ENCODE measurements around the gene DNAJA2.
A peak's percentile ranks its signal among the peaks of the same experiment; 100 is the strongest.

DNAJA2 gene

GRCh38 chr16:46927273-46927672 is 46.2 kb downstream of the DNAJA2 start:
- DNase-seq (ENCODE audit: low read depth in 2 of 2): no peak

GRCh38 chr16:46926470-46927225 is 46.8 kb downstream of the DNAJA2 start:
- DNase-seq (ENCODE audit: low read depth in 2 of 2): no peak

- DNase-seq (ENCODE audit: low read depth in 2 of 2): no peak
Observed at GRCh38 chr16:46924402-46924801, 49.1 kb downstream of the DNAJA2 start.

- DNase-seq (ENCODE audit: low read depth in 2 of 2): no peak
Observed at GRCh38 chr16:46923513-46924295, 49.8 kb downstream of the DNAJA2 start.

- no peak for DNase-seq (ENCODE audit: low read depth in 2 of 2)
Observed at GRCh38 chr16:46922239-46922638, 51.2 kb downstream of the DNAJA2 start.

GRCh38 chr16:46920402-46921068 is 52.9 kb downstream of the DNAJA2 start:
- DNase-seq (ENCODE audit: low read depth in 2 of 2): no peak

- DNase-seq (ENCODE audit: low read depth in 2 of 2): no peak
Observed at GRCh38 chr16:46918905-46919792, 54.3 kb downstream of the DNAJA2 start.

GRCh38 chr16:46918400-46918799 is 55.1 kb downstream of the DNAJA2 start:
- no peak for DNase-seq (ENCODE audit: low read depth in 2 of 2)

GRCh38 chr16:46916980-46917379 is 56.5 kb downstream of the DNAJA2 start:
- no peak for DNase-seq (ENCODE audit: low read depth in 2 of 2)

- DNase-seq (ENCODE audit: low read depth in 2 of 2): no peak
Observed at GRCh38 chr16:46915483-46916025, 57.9 kb downstream of the DNAJA2 start.

- no peak for DNase-seq (ENCODE audit: low read depth in 2 of 2)
Observed at GRCh38 chr16:46914556-46915201, 58.8 kb downstream of the DNAJA2 start.

GRCh38 chr16:46911650-46912049 is 61.8 kb downstream of the DNAJA2 start:
- no peak for DNase-seq (ENCODE audit: low read depth in 2 of 2)

- DNase-seq (ENCODE audit: low read depth in 2 of 2): no peak
Observed at GRCh38 chr16:46911038-46911437, 62.4 kb downstream of the DNAJA2 start.

GRCh38 chr16:46908540-46909372 is 64.7 kb downstream of the DNAJA2 start:
- DNase-seq (ENCODE audit: low read depth in 2 of 2): peak; percentile 17 to 43

GRCh38 chr16:46907061-46907774 is 66.3 kb downstream of the DNAJA2 start:
- no peak for DNase-seq (ENCODE audit: low read depth in 2 of 2)

GRCh38 chr16:46906360-46907060 is 67.0 kb downstream of the DNAJA2 start:
- DNase-seq (ENCODE audit: low read depth in 2 of 2): no peak

All from stimulated activated CD8-positive, alpha-beta memory T cell treated with anti-CD3 and anti-CD28 coated beads, Interleukin-2, amount 100 ng/mL, for 1 hour (primary cell).